Adipose tissue (tissue), 3 donors: ENCODE results near the gene CCDC14. TPM values are rescaled to one million over a fixed set of nuclear protein-coding genes. Genes with fewer than 3 reads are reported as not detected.
"Not testable (repeated sequence)": the region's sequence is repeated elsewhere in the genome, so short reads cannot be mapped to it uniquely, and the experiment has no call there.

Experiments
- H3K27ac ChIP-seq: one replicate; pipeline ENCODE4 v1.5.1; 2013; ENCODE audit warnings: low read depth, low read length
- WGBS, 3 donors: extraction: QIAGEN DNeasy Blood & Tissue Kit; methylation state at CpG; one replicate each; pipeline ENCODE4 v1.1.7; 2013; 5-methylcytosine and 5-hydroxymethylcytosine counted together
- polyA plus RNA-seq, 3 donors: library from polyadenylated mRNA; stranded (reverse); fragments of 200-250 nt; gene quantifications; one replicate each; pipeline ENCODE4 v1.2.3, GENCODE V29; 2013
- donor health status: healthy with polysubstance abuse.
- donor health status: Bipolar disorder and iron deficiency.
- donor health status: healthy.

The CCDC14 gene
- polyA plus RNA-seq, 3 donors = 9.4 to 10.6 (median 9.4) TPM

DNA sequence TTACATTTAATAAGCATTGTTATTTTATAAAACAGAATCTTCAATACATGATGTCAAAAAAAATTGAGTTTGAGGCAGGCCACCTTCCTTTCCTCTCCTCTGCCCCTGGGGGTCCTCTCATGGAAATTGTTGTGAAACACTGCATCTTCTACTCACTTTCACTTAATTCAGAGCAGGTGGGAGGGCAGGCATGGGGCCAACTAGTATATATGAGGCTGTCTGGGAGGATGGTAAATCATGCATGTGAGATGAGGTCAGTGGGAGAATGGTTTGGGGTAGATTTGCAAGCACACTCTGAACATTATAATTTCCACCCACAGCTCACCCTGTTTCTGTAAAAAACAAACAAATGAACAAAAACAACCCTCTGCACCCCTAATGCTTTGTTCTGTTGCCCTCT, 10.4 kb upstream of the CCDC14 start:
- no peak overlapping the region for H3K27ac ChIP-seq

DNA sequence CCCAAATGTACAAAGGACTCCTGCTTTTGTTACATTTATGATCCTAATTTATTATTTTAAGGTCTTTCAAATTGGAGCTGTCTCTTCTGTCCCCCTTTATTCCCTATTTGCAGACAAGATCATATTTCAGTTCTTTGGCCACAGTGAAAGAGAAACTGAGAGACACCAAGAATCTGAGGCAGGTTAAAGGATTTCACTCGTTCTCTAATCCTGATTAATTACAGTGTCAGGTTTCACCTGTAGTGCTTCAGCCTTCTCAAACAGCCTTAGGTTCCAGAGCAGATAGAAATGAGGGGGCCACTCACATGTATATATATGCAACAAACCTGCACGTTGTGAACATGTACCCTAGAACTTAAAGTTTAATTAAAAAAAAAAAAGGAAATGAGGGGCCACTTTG, 6.2 kb upstream of the CCDC14 start:
- 32 to 43% (median 36%) methylated on average over 2 of the region's 2 CpGs for WGBS, 3 donors
- H3K27ac ChIP-seq = not testable (repeated sequence)

- H3K27ac ChIP-seq = not testable (repeated sequence)
- 40 to 86% (median 50%) methylated on average over 1 of the region's 1 CpG for WGBS, 3 donors
These were observed 5.8 kb upstream of the CCDC14 start for GRCh38 chr3:123966799-123967198.

- not testable (repeated sequence) for H3K27ac ChIP-seq
- WGBS, 3 donors = 69 to 88% (median 75%) methylated on average over 1 of the region's 1 CpG
These were observed 3.8 kb upstream of the CCDC14 start for GRCh38 chr3:123964793-123965192.

DNA sequence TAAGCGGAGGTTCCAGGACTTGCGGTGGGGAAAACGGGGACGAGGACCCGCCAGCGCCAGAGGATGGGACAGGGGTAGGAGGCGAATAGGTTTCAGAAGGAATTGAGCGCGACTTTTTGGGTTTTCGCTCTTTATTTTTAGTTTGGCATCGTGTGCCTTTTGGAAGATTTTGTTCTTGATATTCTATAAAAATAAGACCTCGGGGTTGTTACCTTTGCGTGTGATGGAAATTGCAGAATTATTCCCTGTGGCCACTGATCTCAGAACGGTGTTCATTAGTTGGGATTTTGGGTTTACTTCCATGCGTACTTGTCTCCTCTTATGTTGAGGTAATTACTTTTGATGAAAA, 453 bp upstream of the CCDC14 start:
- WGBS, 3 donors = 4 to 8% (median 6%) methylated on average over 15 of the region's 15 CpGs
- H3K27ac ChIP-seq = no peak overlapping the region

DNA sequence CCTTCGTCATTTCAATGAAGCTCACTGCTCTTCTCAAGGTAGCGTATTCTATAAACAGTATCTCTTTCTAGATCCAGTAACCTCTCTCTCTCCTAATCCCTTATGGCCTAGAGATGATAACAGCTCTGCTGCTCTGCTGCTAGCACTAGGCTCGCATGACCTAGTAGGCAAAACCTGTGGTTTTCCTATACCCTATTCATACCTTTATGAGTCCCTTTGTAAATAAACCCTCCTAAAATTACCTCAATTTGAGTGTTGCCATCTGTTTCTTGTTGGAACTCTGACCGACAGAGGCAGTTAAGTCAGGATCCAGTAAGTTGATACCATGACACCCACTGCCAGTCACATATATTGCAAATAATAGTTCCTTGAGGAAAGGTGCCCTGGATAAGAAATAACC, 7.3 kb downstream of the CCDC14 start:
- no peak overlapping the region for H3K27ac ChIP-seq
- 94 to 98% (median 98%) methylated on average over 4 of the region's 4 CpGs for WGBS, 3 donors

GRCh38 chr3:123952844-123953520, 8.0 kb downstream of the CCDC14 start:
- WGBS, 3 donors = 95 to 97% (median 96%) methylated on average over 4 of the region's 4 CpGs
- no peak overlapping the region for H3K27ac ChIP-seq

- 42 to 90% (median 83%) methylated on average over 6 of the region's 6 CpGs for WGBS, 3 donors
- H3K27ac ChIP-seq = no peak overlapping the region
These were observed 9.2 kb downstream of the CCDC14 start for GRCh38 chr3:123951522-123952447.

- 98 to 99% (median 99%) methylated on average over 2 of the region's 2 CpGs for WGBS, 3 donors
- no peak overlapping the region for H3K27ac ChIP-seq
These were observed 11.4 kb downstream of the CCDC14 start for GRCh38 chr3:123949641-123950040.

- H3K27ac ChIP-seq = no peak overlapping the region
- 96 to 98% (median 98%) methylated on average over 9 of the region's 9 CpGs for WGBS, 3 donors
These were observed 12.6 kb downstream of the CCDC14 start for GRCh38 chr3:123948449-123948848.

GRCh38 chr3:123947482-123947881, 13.5 kb downstream of the CCDC14 start:
- H3K27ac ChIP-seq = no peak overlapping the region

DNA sequence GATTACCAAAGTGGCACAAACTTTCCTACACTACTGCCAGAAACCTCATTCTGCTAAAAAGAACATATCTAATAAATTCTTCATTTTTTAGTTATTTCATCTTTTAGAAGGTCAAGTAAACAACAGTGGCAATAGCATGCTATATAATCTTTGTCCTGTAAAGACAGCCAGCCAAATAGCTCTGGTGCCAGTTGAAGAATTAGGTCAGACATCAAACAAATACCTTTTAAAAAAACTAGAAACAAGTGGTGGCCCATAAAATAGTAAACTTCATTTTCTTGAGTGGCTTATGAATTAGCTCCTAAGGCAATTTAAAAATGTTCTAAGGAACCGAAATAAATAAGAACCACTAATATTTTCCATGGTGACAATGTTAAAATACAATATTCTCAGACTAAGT, 19.5 kb downstream of the CCDC14 start:
- no peak overlapping the region for H3K27ac ChIP-seq
- WGBS, 3 donors = 91 to 98% (median 97%) methylated on average over 1 of the region's 1 CpG

DNA sequence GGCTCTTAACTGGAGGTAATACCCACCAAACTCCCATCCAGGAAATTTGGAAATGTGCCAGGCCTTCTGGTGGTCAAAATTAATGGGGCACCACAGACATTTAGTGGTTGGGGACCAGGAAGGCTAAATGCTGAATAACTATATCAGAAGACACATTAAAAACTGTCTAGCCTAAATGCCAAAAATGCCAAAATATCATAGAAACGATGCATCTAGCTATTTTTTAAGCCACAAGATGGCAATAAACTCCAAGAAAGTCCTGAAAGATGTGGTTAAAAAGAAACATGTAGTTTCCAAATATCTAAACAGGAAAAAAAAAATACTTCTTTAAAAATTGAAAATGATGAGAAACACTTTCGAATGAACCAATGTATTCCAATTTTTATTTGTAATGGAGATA, 19.9 kb downstream of the CCDC14 start:
- H3K27ac ChIP-seq = no peak overlapping the region
- WGBS, 3 donors = 50 to 69% (median 60%) methylated on average over 2 of the region's 2 CpGs

DNA sequence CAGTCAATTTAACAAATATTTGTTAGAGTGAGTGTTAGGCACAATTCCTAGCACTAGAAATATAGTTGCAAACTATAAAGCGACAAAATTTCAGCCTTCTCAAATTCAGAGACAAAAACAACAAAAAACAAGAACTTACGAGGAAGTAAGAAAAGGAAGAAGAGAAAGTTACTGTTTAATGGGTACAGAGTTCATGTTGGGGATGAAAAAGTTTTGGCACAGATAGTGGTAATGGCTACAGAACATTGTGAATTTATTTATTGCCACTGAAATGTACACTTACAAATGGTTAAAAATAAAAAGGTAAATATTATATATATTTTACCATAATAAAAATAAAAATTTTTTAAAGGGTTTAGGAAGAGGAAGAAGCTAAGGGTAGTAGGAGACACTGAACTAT, 21.3 kb downstream of the CCDC14 start:
- WGBS, 3 donors = 79 to 92% (median 82%) methylated on average over 2 of the region's 2 CpGs
- H3K27ac ChIP-seq = no peak overlapping the region

- 76 to 93% (median 82%) methylated on average over 2 of the region's 2 CpGs for WGBS, 3 donors
- H3K27ac ChIP-seq = no peak overlapping the region
These were observed 24.6 kb downstream of the CCDC14 start for GRCh38 chr3:123936400-123936799.

DNA sequence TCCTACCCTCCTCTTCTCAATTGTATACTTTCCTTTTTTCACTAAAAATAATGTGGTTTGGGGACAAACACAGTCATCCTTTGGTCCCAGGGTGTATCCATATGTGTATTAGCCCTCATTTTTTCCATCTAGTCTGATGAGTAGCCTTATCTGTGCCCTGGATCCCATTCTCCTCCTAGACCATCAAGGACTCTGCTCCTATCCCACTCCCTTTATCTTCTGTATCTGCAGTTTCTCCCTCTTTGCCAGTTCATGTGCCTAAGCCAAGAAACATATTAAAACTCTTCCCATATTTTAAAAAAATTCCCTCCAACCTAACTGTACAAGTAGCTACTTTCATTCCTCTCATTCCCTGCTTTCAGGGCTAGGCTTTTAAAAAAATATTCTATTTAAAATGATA, 25.2 kb downstream of the CCDC14 start:
- H3K27ac ChIP-seq = no peak overlapping the region

GRCh38 chr3:123934250-123934649, 26.8 kb downstream of the CCDC14 start:
- WGBS, 3 donors = 74 to 93% (median 90%) methylated on average over 2 of the region's 2 CpGs
- H3K27ac ChIP-seq = no peak overlapping the region

DNA sequence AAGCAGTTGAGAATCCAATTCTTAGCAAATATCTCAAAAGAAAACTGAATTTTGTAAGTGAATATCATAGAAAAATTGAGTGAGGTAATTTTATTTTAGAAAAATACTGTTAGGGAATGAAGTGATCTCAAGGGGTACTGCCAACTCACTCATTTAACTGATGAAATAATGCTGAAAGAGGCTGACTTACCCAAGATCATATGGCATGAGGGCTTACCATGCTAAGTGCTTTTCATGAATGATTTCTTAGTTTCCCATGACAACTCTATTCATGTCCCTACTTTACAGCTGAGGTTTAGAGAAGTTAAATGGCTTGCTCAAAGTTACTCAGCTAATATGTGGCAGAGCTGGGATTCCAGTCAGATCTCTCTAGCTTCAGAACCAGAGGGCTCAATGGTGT, 30.6 kb downstream of the CCDC14 start:
- H3K27ac ChIP-seq = no peak overlapping the region

DNA sequence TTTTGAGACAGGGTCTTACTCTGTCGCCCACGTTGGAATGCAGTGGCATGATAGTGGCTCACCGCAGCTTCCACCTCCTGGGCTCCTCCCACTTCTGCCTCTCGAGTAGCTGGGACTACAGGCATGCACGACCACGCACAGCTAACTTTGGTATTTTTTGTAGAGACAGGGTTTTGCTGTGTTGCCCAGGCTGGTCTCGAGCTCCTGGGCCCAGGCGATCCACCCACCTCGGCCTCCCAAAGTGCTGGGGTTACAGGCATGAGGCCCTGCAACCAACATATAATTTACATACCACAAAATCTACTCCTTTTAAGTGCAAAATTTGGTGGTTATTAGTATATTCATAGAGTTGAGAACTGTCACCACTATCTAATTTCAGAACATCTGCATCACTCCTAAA, 31.7 kb downstream of the CCDC14 start:
- WGBS, 3 donors = 95 to 98% (median 95%) methylated on average over 9 of the region's 9 CpGs
- no peak overlapping the region for H3K27ac ChIP-seq

DNA sequence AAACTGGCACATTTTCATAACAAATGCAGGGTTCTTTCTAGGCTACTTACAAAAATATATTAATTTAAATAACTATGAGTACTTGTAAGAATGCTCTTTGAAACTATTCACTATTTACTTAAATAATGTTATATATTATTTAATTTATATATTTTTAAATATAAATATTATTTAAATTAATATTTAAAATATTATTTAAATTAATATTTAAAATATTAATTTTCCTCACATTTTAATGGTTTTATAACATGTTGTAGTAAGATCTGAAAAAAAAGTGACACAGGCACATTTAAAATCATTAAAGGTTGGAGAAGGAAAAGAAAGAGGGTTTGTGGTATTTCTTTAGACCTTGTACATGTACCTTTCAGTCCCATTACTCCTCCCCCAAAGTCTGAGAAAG, 34.6 kb downstream of the CCDC14 start:
- H3K27ac ChIP-seq = no peak overlapping the region
